ENCODE measurements around the gene NAT10. TPM values are rescaled to one million over a fixed set of nuclear protein-coding genes. Genes with fewer than 3 reads are reported as not detected.

The NAT10 gene
- total RNA-seq, 1 experiment from 2014 or later = 75.5 TPM

DNA sequence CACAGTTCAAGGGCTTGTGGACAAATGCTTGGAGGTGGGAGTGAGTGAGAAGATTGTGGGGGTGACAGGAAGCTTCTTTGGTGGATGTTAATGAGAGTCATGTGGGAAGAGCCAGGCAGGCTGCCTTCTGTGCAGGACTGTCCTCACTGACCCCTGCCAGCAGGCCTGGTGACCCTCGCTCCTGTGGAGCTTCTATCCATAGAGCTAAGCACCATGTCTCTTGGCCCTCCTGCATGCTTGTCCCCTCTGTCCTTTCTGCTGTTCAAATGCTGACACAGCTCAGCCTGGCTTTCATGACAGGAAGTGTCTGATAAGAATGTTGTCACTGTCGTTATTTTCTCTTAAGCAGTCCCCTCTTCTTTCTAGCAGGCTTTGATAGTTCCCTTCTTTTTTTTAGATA, 37.6 kb downstream of the NAT10 start (continued):
- TF ChIP-seq, protein P1, sequence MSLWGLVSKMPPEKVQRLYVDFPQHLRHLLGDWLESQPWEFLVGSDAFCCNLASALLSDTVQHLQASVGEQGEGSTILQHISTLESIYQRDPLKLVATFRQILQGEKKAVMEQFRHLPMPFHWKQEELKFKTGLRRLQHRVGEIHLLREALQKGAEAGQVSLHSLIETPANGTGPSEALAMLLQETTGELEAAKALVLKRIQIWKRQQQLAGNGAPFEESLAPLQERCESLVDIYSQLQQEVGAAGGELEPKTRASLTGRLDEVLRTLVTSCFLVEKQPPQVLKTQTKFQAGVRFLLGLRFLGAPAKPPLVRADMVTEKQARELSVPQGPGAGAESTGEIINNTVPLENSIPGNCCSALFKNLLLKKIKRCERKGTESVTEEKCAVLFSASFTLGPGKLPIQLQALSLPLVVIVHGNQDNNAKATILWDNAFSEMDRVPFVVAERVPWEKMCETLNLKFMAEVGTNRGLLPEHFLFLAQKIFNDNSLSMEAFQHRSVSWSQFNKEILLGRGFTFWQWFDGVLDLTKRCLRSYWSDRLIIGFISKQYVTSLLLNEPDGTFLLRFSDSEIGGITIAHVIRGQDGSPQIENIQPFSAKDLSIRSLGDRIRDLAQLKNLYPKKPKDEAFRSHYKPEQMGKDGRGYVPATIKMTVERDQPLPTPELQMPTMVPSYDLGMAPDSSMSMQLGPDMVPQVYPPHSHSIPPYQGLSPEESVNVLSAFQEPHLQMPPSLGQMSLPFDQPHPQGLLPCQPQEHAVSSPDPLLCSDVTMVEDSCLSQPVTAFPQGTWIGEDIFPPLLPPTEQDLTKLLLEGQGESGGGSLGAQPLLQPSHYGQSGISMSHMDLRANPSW (CRISPR knock-in tag; conservative IDR thresholded peaks at IDR 0.05; ENCODE audit: low read depth) = no peak
- TF ChIP-seq NR3C1 (CRISPR knock-in tag; conservative IDR thresholded peaks at IDR 0.05; ENCODE audit: low read depth) (no peak), SMAD4 (CRISPR knock-in tag; IDR thresholded peaks at IDR 0.05) (no peak), OVOL2 (CRISPR knock-in tag; IDR thresholded peaks at IDR 0.05; ENCODE audit: borderline replicate concordance) (no peak), GRHL2 (CRISPR knock-in tag; IDR thresholded peaks at IDR 0.05; ENCODE audit: insufficient replicate concordance, severe bottlenecking) (no peak), NFATC4 (CRISPR knock-in tag; IDR thresholded peaks at IDR 0.05) (no peak), CREM (CRISPR knock-in tag; IDR thresholded peaks at IDR 0.05) (no peak), NFE2L1 (CRISPR knock-in tag; IDR thresholded peaks at IDR 0.05) (no peak)
- TF ChIP-seq, protein P2, sequence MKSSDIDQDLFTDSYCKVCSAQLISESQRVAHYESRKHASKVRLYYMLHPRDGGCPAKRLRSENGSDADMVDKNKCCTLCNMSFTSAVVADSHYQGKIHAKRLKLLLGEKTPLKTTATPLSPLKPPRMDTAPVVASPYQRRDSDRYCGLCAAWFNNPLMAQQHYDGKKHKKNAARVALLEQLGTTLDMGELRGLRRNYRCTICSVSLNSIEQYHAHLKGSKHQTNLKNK (CRISPR knock-in tag; IDR thresholded peaks at IDR 0.05) = no peak

DNA sequence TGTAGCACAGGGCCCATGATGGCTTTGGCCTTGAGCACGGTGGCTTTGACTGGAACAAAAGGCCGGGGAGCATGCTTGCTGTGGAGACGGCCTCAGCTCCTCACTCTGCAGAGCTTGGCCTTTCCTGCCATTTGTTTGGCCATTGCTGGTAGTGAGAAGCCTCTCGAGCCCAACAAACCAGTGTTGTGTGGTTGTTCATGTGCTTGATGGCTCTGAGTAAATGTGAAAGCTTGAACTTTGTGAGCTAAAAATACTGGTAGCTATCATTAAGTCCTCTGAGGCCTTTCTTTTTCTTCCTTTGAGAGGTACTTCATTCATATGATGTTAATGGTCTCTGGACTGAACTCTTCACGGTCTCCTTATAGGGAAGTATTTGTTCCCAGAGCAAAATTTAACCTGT, 39.6 kb downstream of the NAT10 start:
- no peak for ATAC-seq
- no peaks in the 10 kb centered on the region for H3K9me3 Mint-ChIP-seq
- H3K36me3 Mint-ChIP-seq = peaks cover 69% of the 10 kb centered on the region
- no peak overlapping the region for H3K4me3 Mint-ChIP-seq
- no peaks in the 10 kb centered on the region for H3K4me1 Mint-ChIP-seq
- DNase-seq (ENCODE audit: low spot score) = no peak
- TF ChIP-seq FOXP1 (CRISPR knock-in tag; IDR thresholded peaks at IDR 0.05; ENCODE audit: borderline replicate concordance) (no peak), ETV6 (CRISPR knock-in tag; IDR thresholded peaks at IDR 0.05) (no peak), ZNF263 (CRISPR knock-in tag; IDR thresholded peaks at IDR 0.05; ENCODE audit: low read depth) (no peak), NFYB (CRISPR knock-in tag; conservative IDR thresholded peaks at IDR 0.05; ENCODE audit: low read depth) (no peak), SMAD4 (CRISPR knock-in tag; IDR thresholded peaks at IDR 0.05) (no peak), ZNF416 (CRISPR knock-in tag; IDR thresholded peaks at IDR 0.05) (no peak), JAZF1 (CRISPR knock-in tag; IDR thresholded peaks at IDR 0.05) (no peak)
- TF ChIP-seq, protein P3, sequence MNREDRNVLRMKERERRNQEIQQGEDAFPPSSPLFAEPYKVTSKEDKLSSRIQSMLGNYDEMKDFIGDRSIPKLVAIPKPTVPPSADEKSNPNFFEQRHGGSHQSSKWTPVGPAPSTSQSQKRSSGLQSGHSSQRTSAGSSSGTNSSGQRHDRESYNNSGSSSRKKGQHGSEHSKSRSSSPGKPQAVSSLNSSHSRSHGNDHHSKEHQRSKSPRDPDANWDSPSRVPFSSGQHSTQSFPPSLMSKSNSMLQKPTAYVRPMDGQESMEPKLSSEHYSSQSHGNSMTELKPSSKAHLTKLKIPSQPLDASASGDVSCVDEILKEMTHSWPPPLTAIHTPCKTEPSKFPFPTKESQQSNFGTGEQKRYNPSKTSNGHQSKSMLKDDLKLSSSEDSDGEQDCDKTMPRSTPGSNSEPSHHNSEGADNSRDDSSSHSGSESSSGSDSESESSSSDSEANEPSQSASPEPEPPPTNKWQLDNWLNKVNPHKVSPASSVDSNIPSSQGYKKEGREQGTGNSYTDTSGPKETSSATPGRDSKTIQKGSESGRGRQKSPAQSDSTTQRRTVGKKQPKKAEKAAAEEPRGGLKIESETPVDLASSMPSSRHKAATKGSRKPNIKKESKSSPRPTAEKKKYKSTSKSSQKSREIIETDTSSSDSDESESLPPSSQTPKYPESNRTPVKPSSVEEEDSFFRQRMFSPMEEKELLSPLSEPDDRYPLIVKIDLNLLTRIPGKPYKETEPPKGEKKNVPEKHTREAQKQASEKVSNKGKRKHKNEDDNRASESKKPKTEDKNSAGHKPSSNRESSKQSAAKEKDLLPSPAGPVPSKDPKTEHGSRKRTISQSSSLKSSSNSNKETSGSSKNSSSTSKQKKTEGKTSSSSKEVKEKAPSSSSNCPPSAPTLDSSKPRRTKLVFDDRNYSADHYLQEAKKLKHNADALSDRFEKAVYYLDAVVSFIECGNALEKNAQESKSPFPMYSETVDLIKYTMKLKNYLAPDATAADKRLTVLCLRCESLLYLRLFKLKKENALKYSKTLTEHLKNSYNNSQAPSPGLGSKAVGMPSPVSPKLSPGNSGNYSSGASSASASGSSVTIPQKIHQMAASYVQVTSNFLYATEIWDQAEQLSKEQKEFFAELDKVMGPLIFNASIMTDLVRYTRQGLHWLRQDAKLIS (CRISPR knock-in tag; IDR thresholded peaks at IDR 0.05; ENCODE audit: borderline replicate concordance) = no peak
- TF ChIP-seq, protein P4, sequence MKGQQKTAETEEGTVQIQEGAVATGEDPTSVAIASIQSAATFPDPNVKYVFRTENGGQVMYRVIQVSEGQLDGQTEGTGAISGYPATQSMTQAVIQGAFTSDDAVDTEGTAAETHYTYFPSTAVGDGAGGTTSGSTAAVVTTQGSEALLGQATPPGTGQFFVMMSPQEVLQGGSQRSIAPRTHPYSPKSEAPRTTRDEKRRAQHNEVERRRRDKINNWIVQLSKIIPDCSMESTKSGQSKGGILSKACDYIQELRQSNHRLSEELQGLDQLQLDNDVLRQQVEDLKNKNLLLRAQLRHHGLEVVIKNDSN (CRISPR knock-in tag; IDR thresholded peaks at IDR 0.05) = no peak
- CTCF ChIA-PET = no interaction called here
- no peak overlapping the region for H3K27ac Mint-ChIP-seq
- POLR2A ChIA-PET = no interaction called here
- no peaks in the 10 kb centered on the region for H3K27me3 Mint-ChIP-seq (ENCODE audit: low read depth)

DNA sequence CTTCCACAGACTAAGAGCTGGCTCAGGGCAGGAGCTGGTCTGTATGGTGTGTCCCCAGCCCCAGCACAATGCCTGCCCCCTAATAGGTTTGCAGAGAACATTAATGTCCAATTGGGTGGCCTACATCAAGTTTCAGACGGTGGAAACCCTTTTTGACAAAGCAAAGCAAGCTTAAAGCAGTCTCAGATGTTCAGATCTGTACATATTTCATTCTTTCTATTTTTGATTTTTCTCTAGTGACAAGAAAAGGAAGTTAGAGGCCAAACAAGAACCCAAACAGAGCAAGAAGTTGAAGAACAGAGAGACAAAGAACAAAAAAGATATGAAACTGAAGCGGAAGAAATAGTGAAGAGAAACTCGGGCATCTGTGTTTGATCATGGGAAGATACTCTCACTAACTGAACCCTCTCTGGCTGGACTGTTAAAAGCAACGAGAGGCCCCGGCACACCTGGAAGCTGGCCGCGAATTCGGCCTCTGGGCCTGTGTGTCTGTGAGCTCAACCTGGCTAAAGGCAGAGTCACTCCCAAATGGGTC, 40.5 kb downstream of the NAT10 start:
- H3K27me3 Mint-ChIP-seq (ENCODE audit: low read depth) = no peaks in the 10 kb centered on the region
- no peaks in the 10 kb centered on the region for H3K9me3 Mint-ChIP-seq
- ChIA-PET CTCF (no interaction called here), POLR2A (no interaction called here)
- H3K27ac Mint-ChIP-seq = no peak overlapping the region
- H3K36me3 Mint-ChIP-seq = peaks cover 62% of the 10 kb centered on the region
- no peak overlapping the region for H3K4me3 Mint-ChIP-seq
- ATAC-seq (no peak), DNase-seq (ENCODE audit: low spot score) (no peak)
- no peaks in the 10 kb centered on the region for H3K4me1 Mint-ChIP-seq
- TF ChIP-seq, protein P5, sequence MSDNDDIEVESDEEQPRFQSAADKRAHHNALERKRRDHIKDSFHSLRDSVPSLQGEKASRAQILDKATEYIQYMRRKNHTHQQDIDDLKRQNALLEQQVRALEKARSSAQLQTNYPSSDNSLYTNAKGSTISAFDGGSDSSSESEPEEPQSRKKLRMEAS (CRISPR knock-in tag; IDR thresholded peaks at IDR 0.05) = no peak
- TF ChIP-seq, protein P6, sequence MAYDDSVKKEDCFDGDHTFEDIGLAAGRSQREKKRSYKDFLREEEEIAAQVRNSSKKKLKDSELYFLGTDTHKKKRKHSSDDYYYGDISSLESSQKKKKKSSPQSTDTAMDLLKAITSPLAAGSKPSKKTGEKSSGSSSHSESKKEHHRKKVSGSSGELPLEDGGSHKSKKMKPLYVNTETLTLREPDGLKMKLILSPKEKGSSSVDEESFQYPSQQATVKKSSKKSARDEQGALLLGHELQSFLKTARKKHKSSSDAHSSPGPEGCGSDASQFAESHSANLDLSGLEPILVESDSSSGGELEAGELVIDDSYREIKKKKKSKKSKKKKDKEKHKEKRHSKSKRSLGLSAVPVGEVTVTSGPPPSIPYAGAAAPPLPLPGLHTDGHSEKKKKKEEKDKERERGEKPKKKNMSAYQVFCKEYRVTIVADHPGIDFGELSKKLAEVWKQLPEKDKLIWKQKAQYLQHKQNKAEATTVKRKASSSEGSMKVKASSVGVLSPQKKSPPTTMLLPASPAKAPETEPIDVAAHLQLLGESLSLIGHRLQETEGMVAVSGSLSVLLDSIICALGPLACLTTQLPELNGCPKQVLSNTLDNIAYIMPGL (CRISPR knock-in tag; IDR thresholded peaks at IDR 0.05) = no peak
- no peak for TF ChIP-seq ZNF219 (CRISPR knock-in tag; IDR thresholded peaks at IDR 0.05; ENCODE audit: borderline replicate concordance)
- TF ChIP-seq, protein P7, sequence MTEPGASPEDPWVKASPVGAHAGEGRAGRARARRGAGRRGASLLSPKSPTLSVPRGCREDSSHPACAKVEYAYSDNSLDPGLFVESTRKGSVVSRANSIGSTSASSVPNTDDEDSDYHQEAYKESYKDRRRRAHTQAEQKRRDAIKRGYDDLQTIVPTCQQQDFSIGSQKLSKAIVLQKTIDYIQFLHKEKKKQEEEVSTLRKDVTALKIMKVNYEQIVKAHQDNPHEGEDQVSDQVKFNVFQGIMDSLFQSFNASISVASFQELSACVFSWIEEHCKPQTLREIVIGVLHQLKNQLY (CRISPR knock-in tag; IDR thresholded peaks at IDR 0.05) = no peak
- TF ChIP-seq GRHL2 (CRISPR knock-in tag; IDR thresholded peaks at IDR 0.05; ENCODE audit: insufficient replicate concordance, severe bottlenecking) = no peak
- no peak for TF ChIP-seq ZNF121 (CRISPR knock-in tag; IDR thresholded peaks at IDR 0.05)
- TF ChIP-seq, protein P8, sequence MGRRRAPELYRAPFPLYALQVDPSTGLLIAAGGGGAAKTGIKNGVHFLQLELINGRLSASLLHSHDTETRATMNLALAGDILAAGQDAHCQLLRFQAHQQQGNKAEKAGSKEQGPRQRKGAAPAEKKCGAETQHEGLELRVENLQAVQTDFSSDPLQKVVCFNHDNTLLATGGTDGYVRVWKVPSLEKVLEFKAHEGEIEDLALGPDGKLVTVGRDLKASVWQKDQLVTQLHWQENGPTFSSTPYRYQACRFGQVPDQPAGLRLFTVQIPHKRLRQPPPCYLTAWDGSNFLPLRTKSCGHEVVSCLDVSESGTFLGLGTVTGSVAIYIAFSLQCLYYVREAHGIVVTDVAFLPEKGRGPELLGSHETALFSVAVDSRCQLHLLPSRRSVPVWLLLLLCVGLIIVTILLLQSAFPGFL (CRISPR knock-in tag; IDR thresholded peaks at IDR 0.05; ENCODE audit: borderline replicate concordance) = no peak

Data from WTC11 (cell line).